A549 (cell line): ENCODE results near the gene ELFN1. TPM values are rescaled to one million over a fixed set of nuclear protein-coding genes. Genes with fewer than 3 reads are reported as not detected.

Source experiments
- ATAC-seq, 2 experiments: fragments of 200-7000 bp in 1 of 2; fragments of >200 bp in 1 of 2; cut with Nextera tagmentation in 1 of 2; cut with Tn5 transposase in 1 of 2; 3 replicates each; pipeline versions ENCODE4 v1.8.0 to v1.9.1; 2018 to 2020; ENCODE audit warnings: mild to moderate bottlenecking in 1 of 2, moderate library complexity in 1 of 2
- CTCF ChIA-PET: fragments of 300-600 bp; sonication (Branson Sonifier 250); formaldehyde crosslinking; extraction: SDS; loops from one replicate; lab custom pipeline; 2021; ENCODE audit warnings: antibody characterized with exemption, inconsistent platforms; lab: Yijun Ruan, JAX
- POLR2A ChIA-PET: fragments of 350-600 bp; formaldehyde crosslinking; extraction: SDS; loops from one replicate; lab custom pipeline; 2021; ENCODE audit warnings: antibody characterized with exemption, inconsistent platforms; lab: Yijun Ruan, JAX
- DNase-seq, 2 experiments: peaks; one replicate each; pipeline versions ENCODE4 v3.0.0 to v3.0.0-alpha.2; 2011 to 2016; ENCODE audit warnings: low read depth in 1 of 2, low spot score in 1 of 2
- FAIRE-seq: peaks from 2 replicates; lab custom pipeline; 2011; peaks lifted over from hg19 to GRCh38; lab: Jason Lieb, UNC
- H3K27ac ChIP-seq, 2 experiments: fragments of >200 bp; sonication (Bioruptor Twin); formaldehyde crosslinking; 3 replicates each; pipeline ENCODE4 v1.5.1; 2016 to 2017
- H3K4me1 ChIP-seq: fragments of >200 bp; sonication (Bioruptor Twin); formaldehyde crosslinking; 3 replicates; pipeline ENCODE4 v1.6.1; 2016
- H3K4me2 ChIP-seq: fragments of >200 bp; sonication (Bioruptor Twin); formaldehyde crosslinking; 3 replicates; pipeline ENCODE4 v1.6.1; 2016
- H3K4me3 ChIP-seq: fragments of >200 bp; sonication (Bioruptor Twin); formaldehyde crosslinking; 3 replicates; pipeline ENCODE4 v1.5.1; 2016
- H3K9me3 ChIP-seq: fragments of >200 bp; sonication (Bioruptor Twin); formaldehyde crosslinking; 3 replicates; pipeline ENCODE4 v1.6.1; 2016
- BCL3 ChIP-seq: fragments of >200 bp; sonication (Bioruptor Twin); formaldehyde crosslinking; IDR thresholded peaks from 3 replicates; pipeline ENCODE4 v1.6.1; 2016
- CBX2 ChIP-seq: fragments of 200-600 bp; sonication (generic); IDR thresholded peaks from 2 replicates; pipeline ENCODE4 v1.6.1; 2016; ENCODE audit warnings: low read depth, mild to moderate bottlenecking, borderline replicate concordance
- CHD4 ChIP-seq: fragments of 200-600 bp; sonication (generic); IDR thresholded peaks from 2 replicates; pipeline ENCODE4 v1.6.1; 2016; ENCODE audit warnings: antibody characterized with exemption, mild to moderate bottlenecking, borderline replicate concordance
- E2F6 ChIP-seq: IDR thresholded peaks from 2 replicates; pipeline ENCODE4 v1.6.1; 2012; ENCODE audit warnings: low read depth, borderline replicate concordance
- ESRRA ChIP-seq: fragments of 150-350 bp; IDR thresholded peaks from 2 replicates; pipeline ENCODE4 v1.6.1; 2014; ENCODE audit warnings: mild to moderate bottlenecking, low read length, borderline replicate concordance
- GATA3 ChIP-seq: IDR thresholded peaks from 2 replicates; pipeline ENCODE4 v1.6.1; 2012; ENCODE audit warnings: borderline replicate concordance
- HDAC2 ChIP-seq: fragments of 200-600 bp; sonication (generic); IDR thresholded peaks from 2 replicates; pipeline ENCODE4 v1.6.1; 2016
- HES2 ChIP-seq: fragments of >200 bp; sonication (Bioruptor Twin); formaldehyde crosslinking; IDR thresholded peaks from 2 replicates; pipeline ENCODE4 v1.6.1; 2016
- HMGXB4 ChIP-seq: fragments of 250-450 bp; sonication (Bioruptor Pico); IDR thresholded peaks from 2 replicates; pipeline ENCODE4 v1.5.0; 2021; ENCODE audit warnings: mild to moderate bottlenecking, moderate library complexity, borderline replicate concordance
- HOXB13 ChIP-seq: fragments of 250-450 bp; sonication (Bioruptor Pico); IDR thresholded peaks from 2 replicates; pipeline ENCODE4 v1.5.0; 2020; ENCODE audit warnings: low read depth, mild to moderate bottlenecking, moderate library complexity
- MAFK ChIP-seq: fragments of 450-650 bp; IDR thresholded peaks from 2 replicates; pipeline ENCODE4 v1.6.1; 2014; ENCODE audit not compliant: partially characterized antibody
- MAZ ChIP-seq: fragments of 150-350 bp; IDR thresholded peaks from 2 replicates; pipeline ENCODE4 v1.6.1; 2014; ENCODE audit warnings: antibody characterized with exemption, low read depth, low read length, borderline replicate concordance
- NFE2L2 ChIP-seq: fragments of 150-350 bp; conservative IDR thresholded peaks from 2 replicates; pipeline ENCODE4 v1.6.1; 2014; ENCODE audit warnings: low read length
- NPAS2 ChIP-seq: fragments of 250-450 bp; sonication (Bioruptor Pico); IDR thresholded peaks from 2 replicates; pipeline ENCODE4 v1.8.0; 2022; ENCODE audit warnings: mild to moderate bottlenecking, moderate library complexity, borderline replicate concordance
- POLR2AphosphoS2 ChIP-seq: conservative IDR thresholded peaks from 2 replicates; pipeline ENCODE4 v1.6.1; 2012; ENCODE audit warnings: low read length, improper control_type of control experiment, inconsistent platforms
- RFX5 ChIP-seq: fragments of 450-650 bp; IDR thresholded peaks from 2 replicates; pipeline ENCODE4 v1.7.1; 2014; ENCODE audit warnings: antibody characterized with exemption, mild to moderate bottlenecking, moderate library complexity
- SREBF2 ChIP-seq: fragments of 450-650 bp; IDR thresholded peaks from 2 replicates; pipeline ENCODE4 v1.6.1; 2014; ENCODE audit warnings: mild to moderate bottlenecking, moderate library complexity
- TFCP2L1 ChIP-seq: fragments of 250-450 bp; sonication (Bioruptor Pico); IDR thresholded peaks from 2 replicates; pipeline ENCODE4 v1.5.0; 2021; ENCODE audit warnings: mild to moderate bottlenecking
- TP53 ChIP-seq: fragments of 250-450 bp; sonication (Bioruptor Pico); IDR thresholded peaks from 2 replicates; pipeline ENCODE4 v1.5.0; 2021; ENCODE audit warnings: mild to moderate bottlenecking, moderate library complexity
- WGBS: methylation state at CpG from one replicate; pipeline ENCODE4 v1.1.6; 2017; ENCODE audit errors: missing lambda C conversion rate; 5-methylcytosine and 5-hydroxymethylcytosine counted together
- polyA plus RNA-seq, 4 experiments: library from polyadenylated mRNA; depleted of rRNA in 3 of 4; stranded (reverse); fragments of >200 nt; fragmentation: RNase III in 1 of 4; extraction: RNeasy Plus Mini Kit Qiagen cat#74134 plus additional on column Dnase treatment in 1 of 4; gene quantifications; 2 replicates in 3 of 4; 3 replicates in 1 of 4; pipeline ENCODE4 v1.2.3, GENCODE V29; 2011 to 2017

ELFN1 gene
- polyA plus RNA-seq, 2 of the 4 experiments (the other 2 are of a cell fraction), result 0.08 to 0.10 TPM

GRCh38 chr7:1743481-1744230, 73.6 kb downstream of the ELFN1 start:
- ATAC-seq (peak in 1 of 2 experiments; percentile 6; a peak in 2 of 6 replicates), DNase-seq (no peak)
- H3K27ac ChIP-seq, result no peak overlapping the region

GRCh38 chr7:1744296-1745017, 74.4 kb downstream of the ELFN1 start:
- Histone ChIP-seq H3K4me3 (no peak overlapping the region), H3K4me2 (no peak overlapping the region), H3K27ac (no peak overlapping the region), H3K9me3 (no peaks in the 10 kb centered on the region), H3K4me1 (no peaks in the 10 kb centered on the region; the same call in 2 of the 3 replicates)
- ATAC-seq (no peak), FAIRE-seq (no peak), DNase-seq (no peak)
- ChIA-PET CTCF (no interaction called here), POLR2A (no interaction called here)
- TF ChIP-seq SREBF2, result no peak
- no peak for TF ChIP-seq BCL3
- TF ChIP-seq NPAS2 (CRISPR knock-in tag), result no peak
- 87% methylated on average over 42 of the region's 56 CpGs for WGBS

More at GRCh38 chr7:1743481-1744230, 73.6 kb downstream of the ELFN1 start:
- Histone ChIP-seq H3K9me3 (no peaks in the 10 kb centered on the region), H3K4me2 (no peak overlapping the region; the same call in 2 of the 3 replicates), H3K4me3 (no peak overlapping the region)
- ChIA-PET POLR2A (no interaction called here), CTCF (interaction anchor here (0.7 to 1.2 kb wide), 3 partner anchors 15 to 23 kb away, joined by 3 to 4 read pairs (median 3); no protein-coding TSS in a partner anchor)
- no peak for FAIRE-seq
- TF ChIP-seq HMGXB4 (CRISPR knock-in tag), result no peak
- no peak for TF ChIP-seq HES2
- TF ChIP-seq TFCP2L1 (CRISPR knock-in tag), result no peak
- TF ChIP-seq CHD4, result no peak
- TF ChIP-seq TP53, result no peak
- TF ChIP-seq HDAC2, result no peak
- TF ChIP-seq POLR2AphosphoS2, result no peak
- no peak for TF ChIP-seq CBX2
- TF ChIP-seq MAFK, result no peak
- no peak for TF ChIP-seq ESRRA
- no peak for TF ChIP-seq NFE2L2
- no peak for TF ChIP-seq RFX5
- TF ChIP-seq, all 56 proteins: peak for 0
- no peaks in the 10 kb centered on the region; the same call in 2 of the 3 replicates for H3K4me1 ChIP-seq
- WGBS, result 52% methylated on average over 16 of the region's 37 CpGs

GRCh38 chr7:1745018-1745532, 75.0 kb downstream of the ELFN1 start:
- POLR2A ChIA-PET, result no interaction called here

More at GRCh38 chr7:1745018-1745532, 75.0 kb downstream of the ELFN1 start:
- FAIRE-seq (no peak), ATAC-seq (no peak)
- H3K4me1 ChIP-seq, result peaks cover 2% of the 10 kb centered on the region; the same call in 1 of the 3 replicates
- WGBS, result 87% methylated on average over 35 of the region's 46 CpGs
- no peak overlapping the region for H3K27ac ChIP-seq
- H3K9me3 ChIP-seq, result no peaks in the 10 kb centered on the region
- H3K4me2 ChIP-seq, result no peak overlapping the region
- TF ChIP-seq GATA3 (no peak), HOXB13 (no peak), MAZ (no peak), E2F6 (no peak), TFCP2L1 (CRISPR knock-in tag) (no peak)
- TF ChIP-seq, all 56 proteins: peak for 0
- CTCF ChIA-PET, result no interaction called here
- DNase-seq, result no peak
- no peak overlapping the region for H3K4me3 ChIP-seq
